NCI-H2227 (cell line): ENCODE results near the gene UGT2B28.
"Not testable (repeated sequence)": the region's sequence is repeated elsewhere in the genome, so short reads cannot be mapped to it uniquely, and the experiment has no call there.

Source experiments
- DNase-seq: peaks from one replicate; lab custom pipeline; 2025; ENCODE audit not compliant: unreplicated experiment; lab: John Stamatoyannopoulos, UW

UGT2B28 gene

DNA sequence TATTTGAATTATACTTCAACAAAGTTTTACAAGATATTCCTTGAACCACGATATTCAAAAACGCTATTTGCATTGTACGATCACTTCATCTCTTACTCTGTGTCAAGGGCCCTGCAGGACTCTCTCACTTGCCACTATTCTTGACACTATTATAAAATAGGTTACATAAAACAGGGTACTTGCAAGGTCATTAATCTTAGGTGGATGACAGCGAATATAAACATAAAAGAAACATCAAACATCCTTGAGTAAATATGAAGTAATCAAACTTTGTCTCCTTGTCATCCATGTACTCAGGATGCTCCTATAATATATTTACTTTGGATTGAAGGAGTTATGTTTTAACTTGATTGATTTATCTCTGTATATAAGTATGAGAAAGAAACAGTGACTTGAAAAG, at the start of gene UGT2B28:
UGT2B28 (plus strand) TSS at position 395 of the 400 bp plus-strand sequence. CDS start 26 bp downstream, outside the sequence.
- not testable (repeated sequence) for DNase-seq

DNA sequence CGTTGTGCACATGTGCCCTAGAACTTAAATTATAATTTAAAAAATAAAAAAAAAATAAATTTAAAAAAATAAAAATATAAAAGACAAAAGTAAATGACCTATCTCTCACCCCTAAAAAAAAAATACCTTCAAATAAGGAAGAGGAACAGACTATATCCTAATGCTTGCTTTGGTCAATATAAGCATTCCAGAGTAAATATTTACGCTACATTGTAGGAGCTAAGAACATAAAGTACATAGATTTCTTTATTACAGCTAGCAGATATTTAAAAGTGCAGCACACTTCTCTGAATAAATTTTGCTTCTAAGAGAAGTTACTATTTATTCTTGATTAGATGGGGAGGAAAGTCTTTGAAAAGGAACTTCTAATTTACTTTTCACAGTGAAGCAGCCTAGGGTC, 41.2 kb upstream of the UGT2B28 start:
- no peak for DNase-seq

DNA sequence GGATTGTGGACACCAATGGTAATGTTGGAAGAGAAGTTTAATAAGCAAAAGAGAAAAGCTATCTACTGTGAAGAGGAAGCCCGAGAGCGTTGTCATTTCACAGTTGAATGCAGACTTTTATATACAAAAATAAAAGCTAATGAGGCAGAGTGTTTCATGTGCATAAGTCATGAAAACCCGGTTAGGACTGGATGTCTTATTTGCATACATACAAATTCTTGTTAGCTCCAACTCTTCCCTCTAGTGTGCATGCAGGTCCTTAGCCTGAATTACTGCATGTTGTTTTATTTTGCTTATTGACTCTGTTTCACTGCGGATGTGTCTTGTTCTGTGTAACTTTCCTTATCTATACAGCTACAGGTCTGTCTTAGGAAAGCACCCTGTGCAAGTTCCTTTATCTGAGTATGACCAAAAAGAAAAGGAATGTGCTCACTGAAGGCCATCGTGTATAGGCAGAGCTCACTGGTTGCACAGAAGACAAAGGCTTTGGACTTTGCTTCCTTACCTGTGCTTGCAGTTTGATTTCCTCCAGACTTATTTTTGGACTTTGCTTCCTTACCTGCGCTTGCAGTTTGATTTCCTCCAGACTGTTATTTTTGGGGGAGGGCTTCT, 40.6 kb upstream of the UGT2B28 start:
- DNase-seq, result no peak

DNA sequence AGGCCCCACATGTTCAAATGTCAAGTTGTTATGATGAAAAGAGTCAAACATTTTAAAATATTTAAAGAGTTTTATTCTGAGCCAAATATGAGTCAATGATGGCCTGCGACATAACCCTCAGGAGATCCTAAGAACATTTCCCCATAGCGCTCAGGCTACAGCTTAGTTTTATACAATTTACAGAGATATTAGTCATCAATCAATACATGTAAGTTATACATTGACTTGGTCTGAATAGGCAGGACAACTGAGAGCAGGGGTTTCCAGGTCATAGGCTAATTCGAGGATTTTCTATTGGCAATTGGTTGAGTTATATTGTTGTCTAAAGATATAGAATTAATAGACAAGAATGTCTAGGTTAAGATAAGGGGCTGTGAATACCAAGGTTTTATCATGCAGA, 39.5 kb upstream of the UGT2B28 start:
- DNase-seq, result not testable (repeated sequence)

DNA sequence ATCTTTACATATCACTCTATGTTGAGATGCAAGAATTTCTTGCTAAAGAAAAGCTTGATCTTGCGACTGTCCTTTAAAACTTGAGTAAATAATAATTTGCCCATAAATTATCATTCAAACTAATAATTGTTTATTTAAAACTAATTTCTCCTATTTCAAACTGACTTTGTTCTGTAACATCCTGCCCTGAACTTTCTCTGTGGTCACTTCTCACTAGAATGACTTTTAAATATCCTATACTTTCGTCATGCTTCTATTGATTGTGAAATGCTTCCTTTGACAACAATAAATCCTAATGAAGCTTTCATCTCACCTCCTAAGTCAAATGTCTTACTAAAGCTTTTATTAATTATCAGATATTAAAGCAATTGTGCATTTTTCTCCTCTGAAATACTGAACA, 38.5 kb upstream of the UGT2B28 start:
- not testable (repeated sequence) for DNase-seq

DNA sequence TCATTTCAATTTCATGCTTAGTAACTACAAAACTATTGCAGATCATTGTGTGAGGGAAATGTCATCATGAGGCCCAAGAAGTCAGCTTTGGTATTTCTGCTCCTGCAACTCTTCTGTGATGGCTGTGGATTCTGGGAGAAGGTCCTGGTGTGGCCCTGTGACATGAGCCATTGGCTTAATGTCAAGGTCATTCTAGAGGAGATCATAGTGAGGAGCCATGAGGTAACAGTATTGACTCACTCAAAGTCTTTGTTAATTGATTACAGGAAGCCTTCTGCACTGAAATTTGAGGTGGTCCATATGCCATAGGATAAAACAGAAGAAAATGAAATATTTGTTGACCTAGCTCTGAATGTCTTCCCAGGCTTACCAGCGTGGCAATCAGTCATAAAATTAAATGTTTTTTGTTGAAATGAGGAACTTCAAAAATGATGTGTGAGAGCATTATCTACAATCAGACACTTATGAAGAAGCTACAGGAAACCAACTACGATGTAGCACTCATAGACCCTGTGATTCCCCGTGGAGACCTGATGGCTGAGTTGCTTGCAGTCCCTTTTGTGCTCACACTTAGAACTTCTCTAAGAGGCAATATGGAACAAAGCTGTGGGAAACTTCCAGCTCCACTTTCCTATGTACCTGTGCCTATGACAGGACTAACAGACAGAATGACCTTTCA, 37.6 kb upstream of the UGT2B28 start:
- DNase-seq, result not testable (repeated sequence)

DNA sequence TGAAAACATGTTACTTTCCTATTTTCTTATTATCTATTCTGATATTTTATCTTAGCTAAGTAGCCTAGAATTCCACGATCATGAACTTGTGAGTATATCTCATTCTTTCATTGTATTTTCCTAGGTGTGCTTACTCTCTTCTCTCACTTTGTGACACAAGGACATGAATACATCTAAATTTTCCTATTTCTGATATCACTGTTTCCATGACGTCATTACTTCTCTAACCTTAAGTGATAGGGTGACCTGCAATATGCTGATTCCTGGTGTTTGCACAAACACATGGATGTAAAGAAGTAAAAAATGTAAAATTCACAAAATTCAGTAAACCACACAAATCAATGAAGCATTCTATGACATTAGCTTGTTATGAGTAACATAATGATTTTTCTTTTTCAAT, 29.4 kb upstream of the UGT2B28 start:
- not testable (repeated sequence) for DNase-seq

DNA sequence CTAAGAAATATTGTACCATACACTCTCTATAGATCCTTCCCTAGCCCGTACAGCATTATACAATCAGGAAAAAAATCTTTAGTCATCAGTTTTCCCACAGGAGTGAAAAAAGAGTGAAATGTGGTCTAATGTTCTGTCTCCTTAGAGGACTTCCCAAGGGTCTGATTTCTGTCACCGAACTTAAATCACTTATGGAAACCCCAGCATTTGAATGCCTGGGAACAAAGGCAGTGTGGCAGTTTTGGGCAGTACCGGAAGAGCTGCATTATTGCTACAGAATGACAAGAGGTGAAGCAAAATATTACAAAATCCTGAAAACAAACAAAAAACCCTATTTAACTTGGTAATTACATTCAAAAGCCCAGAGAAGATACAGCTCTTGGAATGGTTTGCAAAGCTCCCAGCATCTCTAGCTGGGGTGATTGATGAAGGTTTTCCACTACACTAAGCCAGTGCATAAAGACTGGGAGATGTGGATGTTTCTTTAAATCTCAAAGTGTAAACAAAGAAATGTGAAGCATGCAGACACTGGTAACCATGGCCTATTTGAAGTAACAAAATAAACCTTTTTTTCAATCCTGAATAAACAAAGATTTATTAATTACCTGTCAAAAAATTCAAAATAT, 27.0 kb upstream of the UGT2B28 start:
- not testable (repeated sequence) for DNase-seq

DNA sequence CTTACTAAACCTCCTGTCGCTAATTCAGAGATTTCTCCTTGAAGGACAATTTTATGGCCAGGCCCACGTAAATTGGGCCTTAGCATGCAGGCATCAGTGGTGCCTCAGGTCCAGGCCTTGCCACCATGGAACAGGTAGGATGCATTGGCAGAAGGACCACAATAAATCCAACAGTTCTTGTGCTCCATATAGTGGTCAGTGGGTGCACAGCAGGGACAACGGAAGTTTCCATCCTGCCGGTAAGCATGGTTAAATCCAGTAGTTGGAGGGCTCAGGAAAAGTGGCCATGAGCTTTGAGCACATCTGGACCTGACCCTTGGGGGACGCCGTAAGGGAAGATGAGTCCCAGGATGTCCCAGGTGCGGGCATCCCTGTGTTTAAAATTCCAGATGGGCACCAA, 11.7 kb upstream of the UGT2B28 start:
- DNase-seq, result not testable (repeated sequence)

DNA sequence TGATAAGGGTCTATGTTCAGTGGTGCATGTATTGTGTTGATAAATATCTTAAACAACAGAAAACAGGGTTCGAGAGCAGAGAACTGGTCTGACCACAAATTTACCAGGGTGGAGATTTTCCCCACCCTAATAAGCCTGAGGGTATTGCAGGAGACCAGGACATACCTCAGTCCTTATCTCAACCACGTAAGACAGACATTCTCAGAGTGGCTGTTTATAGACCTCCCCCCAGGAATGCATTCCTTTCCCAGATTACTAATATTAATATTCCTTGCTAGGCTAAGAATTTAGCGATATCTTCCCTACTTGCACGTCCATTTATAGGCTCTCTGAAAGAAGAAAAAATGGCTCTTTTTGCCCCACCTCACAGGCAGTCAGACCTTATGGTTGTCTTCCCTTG, 16.1 kb downstream of the UGT2B28 start:
- not testable (repeated sequence) for DNase-seq

DNA sequence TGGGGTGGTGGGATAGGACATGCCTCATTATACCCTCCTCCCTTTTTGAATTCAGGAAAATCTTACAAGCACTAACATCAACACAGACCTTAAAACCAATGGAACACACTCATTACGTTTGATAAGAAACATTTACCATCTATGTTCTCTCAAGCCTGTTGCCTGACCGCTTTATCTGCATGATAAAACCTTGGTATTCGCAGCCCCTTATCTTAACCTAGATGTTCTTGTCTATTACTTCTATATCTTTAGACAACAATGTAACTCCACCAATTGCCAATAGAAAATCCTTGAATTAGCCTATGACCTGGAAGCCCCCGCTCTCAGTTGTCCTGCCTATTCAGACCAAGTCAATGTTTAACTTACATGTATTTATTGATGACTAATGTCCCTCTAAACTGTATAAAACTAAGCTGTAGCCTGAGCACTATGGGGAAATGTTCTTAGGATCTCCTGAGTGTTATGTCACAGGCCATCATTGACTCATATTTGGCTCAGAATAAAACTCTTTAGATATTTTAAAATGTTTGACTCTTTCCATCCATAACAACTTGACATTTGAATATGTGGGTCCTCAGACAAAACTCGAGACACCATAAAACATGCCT, 28.3 kb downstream of the UGT2B28 start:
- DNase-seq, result not testable (repeated sequence)

DNA sequence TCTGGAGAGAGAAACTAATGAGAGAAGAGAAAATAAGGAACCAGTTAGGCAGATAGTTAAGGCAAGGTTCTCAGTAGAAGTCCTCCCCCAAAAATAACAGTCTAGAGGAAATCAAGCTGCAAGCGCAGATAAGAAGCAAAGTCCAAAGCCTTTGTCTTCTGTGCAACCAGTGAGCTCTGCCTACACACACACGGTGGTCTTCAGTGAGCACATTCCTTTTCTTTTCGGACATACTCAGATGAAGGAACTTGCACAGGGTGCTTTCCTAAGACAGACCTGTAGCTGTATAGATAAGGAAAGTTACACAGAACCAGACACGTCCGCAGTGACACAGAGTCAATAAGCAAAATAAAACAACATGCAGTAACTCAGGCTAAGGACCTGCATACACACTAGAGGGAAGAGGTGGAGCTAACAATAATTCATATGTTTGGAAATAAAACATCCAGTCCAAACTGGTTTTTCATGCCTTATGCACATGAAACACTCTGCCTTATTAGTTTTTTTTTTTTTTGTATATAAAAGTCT, 29.3 kb downstream of the UGT2B28 start:
- not testable (repeated sequence) for DNase-seq

DNA sequence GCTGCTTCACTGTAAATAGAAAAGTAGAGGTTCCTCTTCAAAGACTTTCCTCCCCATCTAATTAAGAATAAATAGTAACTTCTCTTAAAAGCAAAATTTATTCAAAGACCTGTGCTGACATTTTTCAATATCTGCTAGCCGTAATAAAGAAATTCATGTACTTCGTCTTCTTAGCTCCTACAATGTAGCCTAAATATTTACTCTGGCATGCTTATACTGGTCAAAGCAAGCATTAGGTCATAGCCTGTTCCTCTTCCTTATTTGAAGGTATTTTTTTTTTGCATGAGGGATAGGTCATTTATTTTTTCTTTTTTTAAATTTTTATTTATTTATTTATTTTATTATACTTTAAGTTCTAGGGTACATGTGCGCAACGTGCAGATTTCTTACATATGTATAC, 30.0 kb downstream of the UGT2B28 start:
- DNase-seq, result not testable (repeated sequence)

DNA sequence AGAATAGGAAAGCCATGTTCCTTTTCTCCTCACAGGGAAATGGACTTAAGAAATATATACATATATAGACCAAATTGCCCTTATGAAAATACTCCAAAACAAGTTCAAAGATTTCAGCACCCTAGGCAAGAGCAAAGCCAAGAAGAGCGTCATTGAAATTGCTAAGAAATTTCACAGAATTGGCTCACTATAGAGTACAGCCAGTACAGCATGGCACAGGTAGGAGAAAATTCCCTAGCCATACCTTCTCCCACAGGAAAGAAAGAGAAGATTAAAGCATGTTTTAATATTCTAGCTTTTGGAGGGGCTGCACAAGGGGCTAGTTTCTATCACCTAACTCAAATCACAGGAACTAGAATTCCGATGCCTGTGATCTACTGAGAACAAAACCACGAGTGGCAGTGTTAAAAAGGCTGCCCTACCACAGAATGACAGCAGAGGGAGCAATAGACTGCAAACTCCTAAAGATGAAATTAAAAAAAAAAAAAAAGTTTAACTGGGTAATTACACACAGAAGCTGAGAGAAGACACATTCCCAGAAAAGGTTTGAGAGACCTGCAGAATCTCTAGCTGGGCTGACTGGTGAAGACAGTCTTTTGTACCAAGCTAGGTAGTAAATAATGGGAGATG, 37.5 kb downstream of the UGT2B28 start:
- not testable (repeated sequence) for DNase-seq

DNA sequence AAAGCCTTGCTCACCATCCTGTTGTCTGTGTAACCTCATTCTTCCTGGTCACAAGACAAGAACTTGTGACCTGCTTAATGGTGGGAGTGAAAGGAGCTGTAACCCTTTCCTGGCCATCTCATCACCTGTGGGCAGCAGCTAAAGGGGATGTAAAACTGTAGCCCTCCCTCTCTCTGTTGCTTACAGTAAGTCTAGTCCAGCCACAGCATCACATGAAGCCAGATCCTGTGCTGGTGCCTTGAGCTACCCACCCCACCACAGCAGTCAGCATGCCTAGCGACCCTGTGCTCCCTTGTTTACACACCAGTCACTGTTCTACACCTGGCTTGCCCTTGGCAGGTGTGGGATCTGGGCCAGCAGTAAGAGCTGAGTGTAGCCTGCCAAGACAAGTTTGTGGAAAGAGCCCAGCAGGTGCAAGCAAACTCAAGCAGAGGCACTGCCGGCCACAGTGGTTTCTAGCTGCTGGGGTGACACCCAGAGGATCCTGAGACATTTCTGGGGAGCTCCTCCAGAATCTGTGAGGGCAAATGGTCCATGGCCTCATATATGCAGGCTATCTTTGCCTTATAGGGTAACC, 41.0 kb downstream of the UGT2B28 start:
- no peak for DNase-seq

DNA sequence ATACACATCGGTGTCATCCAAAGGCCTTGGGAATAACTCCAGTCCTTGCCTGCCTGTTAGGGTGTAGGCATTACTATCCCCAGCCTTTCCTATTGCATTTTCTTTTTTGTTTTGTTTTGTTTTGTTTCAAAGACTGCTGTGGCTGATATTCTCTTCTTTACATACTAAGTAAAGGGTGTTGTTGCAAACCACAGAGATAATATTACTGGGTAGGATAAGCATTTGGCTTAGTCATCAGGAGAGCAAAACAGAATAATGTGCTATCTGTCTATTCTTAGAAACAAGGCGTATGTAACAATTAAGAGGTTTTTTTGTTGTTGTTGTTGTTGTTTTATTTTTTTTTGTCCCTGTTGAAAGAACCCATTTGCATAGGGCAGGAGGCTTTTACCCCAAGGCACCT, 41.8 kb downstream of the UGT2B28 start:
- DNase-seq, result no peak

DNA sequence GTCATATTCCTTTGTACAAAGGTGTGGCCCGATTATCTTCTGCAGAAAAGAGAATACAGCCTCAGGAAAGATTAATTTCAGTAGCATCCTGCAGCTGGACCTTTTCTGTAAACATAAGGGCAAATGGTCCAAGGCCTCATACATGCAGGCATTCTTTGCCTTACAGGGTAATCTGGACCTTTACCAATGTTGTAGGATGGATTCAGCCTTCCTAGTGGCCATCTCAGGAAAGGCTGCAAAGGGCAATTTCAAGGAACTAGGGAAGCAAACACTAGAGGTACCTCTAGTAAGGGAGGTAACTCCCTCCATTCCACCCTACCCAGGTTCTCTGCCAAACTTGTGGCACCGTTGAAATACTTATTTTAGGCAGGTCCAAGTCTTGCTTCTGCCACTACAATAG, 43.0 kb downstream of the UGT2B28 start:
- DNase-seq, result no peak

DNA sequence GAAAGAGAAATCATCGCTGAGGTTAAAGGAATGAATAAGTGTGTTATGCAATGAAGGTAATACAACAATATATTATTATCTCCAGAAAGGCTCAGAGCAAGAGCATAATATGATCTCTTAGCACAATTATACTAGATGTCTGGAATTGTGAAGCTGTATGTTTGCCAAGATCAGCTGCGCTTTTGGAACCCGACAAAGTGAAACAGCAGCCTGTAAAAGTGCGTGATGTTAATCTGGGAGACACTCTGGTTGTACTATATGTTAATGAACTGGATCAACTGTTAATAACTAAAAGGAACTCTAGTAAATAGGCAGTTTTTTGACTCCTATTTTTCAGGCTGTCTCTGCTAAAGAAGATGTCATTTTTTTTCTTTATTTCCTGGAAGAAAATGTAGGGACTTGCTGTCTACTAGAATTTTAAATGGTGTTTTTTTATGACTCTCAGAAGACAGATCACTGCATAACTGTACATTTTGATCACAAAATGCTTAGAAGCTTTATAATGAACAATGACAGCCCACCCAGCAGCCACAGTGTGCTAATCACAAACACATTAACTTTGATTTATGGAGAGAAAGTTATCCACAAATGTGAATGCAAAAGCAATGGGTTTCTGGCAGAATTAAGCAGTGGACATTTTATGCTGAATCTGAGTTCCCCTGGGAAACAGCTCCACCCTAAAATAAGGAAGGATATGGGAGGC, 50.2 kb downstream of the UGT2B28 start:
- DNase-seq, result no peak

DNA sequence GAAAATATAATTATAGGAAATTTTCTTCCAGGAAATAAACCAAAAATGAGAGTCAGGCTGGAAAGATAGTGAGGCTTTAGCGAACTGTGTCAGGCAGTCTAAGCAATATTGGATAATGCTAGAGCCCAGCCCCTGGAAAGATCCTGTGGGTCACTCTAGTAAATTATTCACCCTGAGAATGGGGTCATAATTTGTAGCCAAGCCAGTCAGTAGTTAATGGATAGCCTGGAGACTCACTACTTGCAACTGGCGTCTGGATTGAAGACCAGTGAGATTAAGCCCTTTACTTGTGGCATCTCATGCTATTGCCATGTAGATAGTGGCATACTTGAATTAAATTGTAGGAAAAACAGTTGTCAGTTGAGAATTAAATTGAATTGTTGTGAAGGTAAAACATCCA, 51.0 kb downstream of the UGT2B28 start:
- not testable (repeated sequence) for DNase-seq

DNA sequence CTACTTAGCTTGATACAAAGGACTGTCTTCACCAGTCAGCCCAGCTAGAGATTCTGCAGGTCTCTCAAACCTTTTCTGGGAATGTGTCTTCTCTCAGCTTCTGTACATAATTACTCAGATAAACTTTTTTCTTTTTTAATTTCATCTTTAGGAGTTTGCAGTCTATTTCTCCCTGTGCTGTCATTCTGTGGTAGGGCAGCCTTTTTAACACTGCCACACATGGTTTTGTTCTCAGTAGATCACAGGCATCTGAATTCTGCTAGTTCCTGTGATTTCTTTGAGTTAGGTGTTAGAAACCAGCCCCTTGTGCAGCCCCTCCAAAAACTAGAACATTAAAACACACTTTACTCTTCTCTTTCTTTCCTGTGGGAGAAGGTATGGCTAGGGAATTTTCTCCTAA, 55.2 kb downstream of the UGT2B28 start:
- DNase-seq, result not testable (repeated sequence)
